ENCODE measurements around the gene NRXN3. TPM values are rescaled to one million over a fixed set of nuclear protein-coding genes. Genes with fewer than 3 reads are reported as not detected.

The NRXN3 gene
- total RNA-seq, 2 experiments from 2014 or later, result not detected

DNA sequence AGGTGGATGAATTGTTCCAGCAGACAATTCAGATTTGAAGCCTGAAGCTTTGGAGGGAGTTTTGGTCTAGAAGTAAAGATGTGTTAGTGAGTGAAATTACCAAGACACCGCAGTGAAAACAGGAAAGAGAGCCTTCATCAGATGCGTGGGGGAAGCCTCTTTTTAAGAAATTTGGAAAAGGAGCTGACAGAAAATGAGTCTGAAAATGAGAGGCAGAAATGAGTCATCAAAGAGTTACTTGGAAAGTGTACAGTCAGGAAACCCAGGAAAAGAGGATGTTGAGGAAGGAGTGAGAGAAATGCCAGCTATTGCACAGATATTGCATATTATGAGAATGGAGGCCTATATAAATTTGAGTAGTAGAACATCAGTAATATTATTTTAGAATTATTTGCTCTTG, 520.7 kb downstream of the NRXN3 start:
- DNase-seq (no peak), ATAC-seq (no peak)
- Mint-ChIP-seq H3K36me3 (no peaks in the 10 kb centered on the region), H3K9me3 (ENCODE audit: low read depth) (no peaks in the 10 kb centered on the region), H3K4me3 (no peak overlapping the region), H3K27ac (no peak overlapping the region), H3K27me3 (no peaks in the 10 kb centered on the region), H3K4me1 (peaks cover 6% of the 10 kb centered on the region)
- CTCF ChIA-PET, result no interaction called here

DNA sequence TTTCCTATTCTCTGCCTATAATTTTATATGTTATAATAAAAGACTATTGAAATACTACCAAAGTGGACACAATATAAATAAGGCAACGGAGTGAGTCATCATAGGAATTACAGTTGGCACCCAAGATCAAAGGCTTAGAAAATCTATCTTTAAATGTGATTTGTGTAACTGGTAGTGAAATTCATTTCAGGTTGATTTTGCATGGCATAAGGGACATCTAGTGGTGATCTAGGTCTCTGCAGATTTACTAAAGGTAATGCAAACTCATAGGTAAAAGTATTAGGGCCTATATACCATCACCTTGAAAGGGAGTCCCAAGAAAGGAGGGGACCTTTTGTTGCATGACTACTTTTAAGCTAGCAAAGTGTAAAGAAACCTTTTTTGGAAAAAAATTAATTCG, 527.2 kb downstream of the NRXN3 start:
- CTCF ChIA-PET, result no interaction called here

DNA sequence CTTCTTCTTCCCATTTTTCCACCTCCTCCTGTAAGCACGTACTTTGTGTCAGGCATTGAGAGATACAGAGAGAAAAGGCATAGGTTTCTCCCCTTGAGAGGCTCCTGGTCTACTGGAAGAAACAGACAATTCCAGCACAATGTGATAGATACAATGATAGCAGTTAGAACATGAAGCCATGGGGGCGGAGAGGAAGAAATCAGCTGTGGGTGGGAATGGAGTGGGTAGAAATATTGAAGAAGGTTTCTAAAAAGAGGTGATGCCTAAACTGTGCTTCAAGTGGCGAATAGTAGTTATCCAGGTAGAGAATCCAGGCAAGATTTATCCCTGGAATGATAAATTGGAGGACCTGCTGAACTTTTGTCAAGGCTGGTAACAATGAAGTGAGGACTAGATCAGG, 528.8 kb downstream of the NRXN3 start:
- no peak overlapping the region for H3K4me3 Mint-ChIP-seq
- DNase-seq (no peak), ATAC-seq (no peak)
- H3K36me3 Mint-ChIP-seq, result no peaks in the 10 kb centered on the region
- H3K27ac Mint-ChIP-seq, result no peak overlapping the region
- H3K27me3 Mint-ChIP-seq, result no peaks in the 10 kb centered on the region
- no peaks in the 10 kb centered on the region for H3K9me3 Mint-ChIP-seq (ENCODE audit: low read depth)
- H3K4me1 Mint-ChIP-seq, result no peaks in the 10 kb centered on the region
- CTCF ChIA-PET, result no interaction called here

More for the DNA sequence above, 527.2 kb downstream of the NRXN3 start:
- no peak for ATAC-seq
- no peak for DNase-seq
- Mint-ChIP-seq H3K4me3 (no peak overlapping the region), H3K9me3 (ENCODE audit: low read depth) (no peaks in the 10 kb centered on the region), H3K27ac (no peak overlapping the region), H3K4me1 (no peaks in the 10 kb centered on the region), H3K36me3 (no peaks in the 10 kb centered on the region), H3K27me3 (no peaks in the 10 kb centered on the region)

DNA sequence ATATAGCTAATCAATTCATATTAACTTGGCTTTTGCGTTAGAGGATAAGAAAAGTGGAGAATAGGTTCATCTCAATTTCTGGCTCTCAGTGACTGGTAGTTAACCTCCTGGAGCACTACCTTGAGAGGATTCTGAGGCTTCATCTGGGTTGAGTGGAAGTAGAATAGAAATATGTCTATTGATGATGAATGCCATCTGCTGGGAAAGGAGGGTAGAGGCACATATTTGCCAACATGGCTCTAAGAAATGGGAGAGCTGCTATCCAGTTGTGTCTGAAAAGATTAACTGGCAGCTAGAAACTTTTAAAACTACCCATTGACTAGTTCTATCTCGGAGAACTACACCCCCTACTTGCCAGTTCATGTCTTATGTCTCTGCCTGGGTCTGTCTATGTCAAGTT, 530.1 kb downstream of the NRXN3 start:
- H3K9me3 Mint-ChIP-seq (ENCODE audit: low read depth), result no peaks in the 10 kb centered on the region
- no peak overlapping the region for H3K27ac Mint-ChIP-seq
- H3K4me1 Mint-ChIP-seq, result no peaks in the 10 kb centered on the region
- H3K36me3 Mint-ChIP-seq, result no peaks in the 10 kb centered on the region
- CTCF ChIA-PET, result no interaction called here
- H3K4me3 Mint-ChIP-seq, result no peak overlapping the region
- no peaks in the 10 kb centered on the region for H3K27me3 Mint-ChIP-seq
- DNase-seq (no peak), ATAC-seq (no peak)

DNA sequence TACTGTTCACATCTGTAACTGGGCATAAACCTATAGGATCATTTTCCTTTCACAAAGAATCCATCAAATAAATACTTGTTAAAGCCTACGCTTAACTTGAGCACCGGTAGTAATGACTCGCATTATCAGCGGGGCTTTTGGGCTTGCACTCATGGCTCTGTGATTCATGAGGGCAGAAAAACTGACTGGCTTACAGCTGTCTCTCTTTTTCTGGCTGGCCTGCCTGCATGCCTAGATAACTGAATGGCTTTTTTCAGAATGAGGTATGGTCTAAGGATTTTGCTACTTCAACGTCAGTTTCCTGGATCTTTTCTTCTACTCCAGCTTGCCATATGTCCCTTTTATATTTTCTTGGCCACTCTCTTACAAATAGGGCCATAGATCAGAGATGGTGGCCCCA, 531.1 kb downstream of the NRXN3 start:
- DNase-seq (no peak), ATAC-seq (no peak)
- no peaks in the 10 kb centered on the region for H3K27me3 Mint-ChIP-seq
- H3K27ac Mint-ChIP-seq, result no peak overlapping the region
- no peaks in the 10 kb centered on the region for H3K4me1 Mint-ChIP-seq
- no peaks in the 10 kb centered on the region for H3K36me3 Mint-ChIP-seq
- CTCF ChIA-PET, result no interaction called here
- no peak overlapping the region for H3K4me3 Mint-ChIP-seq
- H3K9me3 Mint-ChIP-seq (ENCODE audit: low read depth), result no peaks in the 10 kb centered on the region

DNA sequence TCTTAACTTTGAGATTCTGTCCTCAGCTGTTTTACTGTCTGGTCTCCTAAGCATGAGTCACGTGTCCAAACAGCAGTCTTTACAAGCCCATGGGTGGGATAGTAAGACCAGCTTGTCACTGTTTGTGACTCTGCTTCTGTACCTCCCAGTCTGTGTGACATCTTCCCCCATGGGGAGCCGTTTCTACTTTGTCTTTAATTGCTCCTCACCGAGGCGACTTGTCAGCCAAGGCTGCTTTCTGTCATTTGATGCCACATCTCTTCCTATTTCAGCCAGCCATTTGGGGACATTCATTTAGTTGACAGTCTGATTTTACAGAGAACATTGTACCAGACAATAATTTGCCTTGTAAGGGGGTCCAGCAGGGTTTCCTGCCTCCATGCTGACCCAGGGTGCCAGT, 534.8 kb downstream of the NRXN3 start:
- CTCF ChIA-PET, result no interaction called here

DNA sequence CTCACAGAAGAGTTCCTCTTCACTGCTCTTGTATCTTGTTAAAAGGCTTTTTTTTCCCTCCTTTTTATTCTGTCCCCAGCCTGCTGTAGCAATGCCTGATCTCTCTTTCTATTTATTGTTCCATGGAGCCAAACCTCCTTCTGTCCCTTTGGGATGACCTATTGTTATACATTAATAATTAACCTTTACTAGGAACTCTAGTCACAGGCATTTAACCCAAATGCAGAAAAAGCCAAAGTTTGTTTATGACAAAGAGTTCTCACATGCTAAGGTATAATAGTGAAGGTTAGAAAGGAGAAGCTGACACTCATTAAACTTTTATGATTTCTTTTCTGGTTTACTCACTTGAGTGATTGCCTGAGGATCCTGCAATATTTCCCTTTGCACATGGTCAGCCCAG, 535.8 kb downstream of the NRXN3 start:
- no peaks in the 10 kb centered on the region for H3K27me3 Mint-ChIP-seq
- H3K36me3 Mint-ChIP-seq, result no peaks in the 10 kb centered on the region
- ATAC-seq, result no peak
- H3K27ac Mint-ChIP-seq, result no peak overlapping the region
- CTCF ChIA-PET, result no interaction called here
- H3K4me3 Mint-ChIP-seq, result no peak overlapping the region
- peaks cover 3% of the 10 kb centered on the region for H3K9me3 Mint-ChIP-seq (ENCODE audit: low read depth)
- no peak for DNase-seq
- no peaks in the 10 kb centered on the region for H3K4me1 Mint-ChIP-seq

More for the DNA sequence above, 534.8 kb downstream of the NRXN3 start:
- Mint-ChIP-seq H3K4me3 (no peak overlapping the region), H3K9me3 (ENCODE audit: low read depth) (peaks cover 3% of the 10 kb centered on the region), H3K4me1 (no peaks in the 10 kb centered on the region), H3K27me3 (no peaks in the 10 kb centered on the region), H3K36me3 (no peaks in the 10 kb centered on the region), H3K27ac (no peak overlapping the region)
- ATAC-seq (no peak), DNase-seq (no peak)

DNA sequence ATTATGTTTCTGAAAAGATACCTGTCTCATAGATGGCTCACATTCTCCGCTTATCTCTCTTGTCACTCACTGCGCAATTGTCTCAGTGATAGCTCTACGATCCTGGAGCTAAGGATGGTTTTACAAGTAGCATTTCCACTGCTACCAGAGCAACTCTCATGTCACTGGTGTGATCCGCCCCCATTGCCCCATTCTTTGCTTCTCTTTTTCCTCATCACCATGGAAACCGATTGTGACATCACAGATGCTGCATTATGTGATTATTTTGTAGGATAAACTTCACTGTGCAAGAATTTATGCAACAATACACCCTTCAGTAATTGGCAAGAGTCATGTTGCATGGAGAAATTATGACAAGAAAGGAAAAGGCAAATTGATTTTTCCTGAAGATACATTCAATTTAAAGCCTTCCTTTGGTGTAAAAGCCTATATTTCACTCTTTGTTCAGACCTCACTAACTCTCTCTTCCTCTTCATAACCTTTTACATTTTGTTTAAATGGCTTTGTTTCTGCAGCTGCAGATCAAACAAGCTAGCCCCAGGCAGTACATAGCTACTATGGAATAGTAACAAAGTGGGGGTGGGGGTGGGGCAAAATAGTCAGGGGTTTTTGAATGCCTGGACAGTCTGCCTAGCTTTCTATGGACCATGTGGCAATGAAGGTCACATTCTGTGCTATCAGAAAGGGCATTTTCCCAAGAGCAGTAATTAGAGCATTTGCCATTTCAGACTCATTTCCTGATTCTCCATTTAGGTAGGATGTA, 539.8 kb downstream of the NRXN3 start:
- CTCF ChIA-PET, result no interaction called here
- no peak overlapping the region for H3K4me3 Mint-ChIP-seq
- H3K9me3 Mint-ChIP-seq (ENCODE audit: low read depth), result peaks cover 5% of the 10 kb centered on the region
- ATAC-seq (no peak), DNase-seq (no peak)
- H3K27ac Mint-ChIP-seq, result no peak overlapping the region
- no peaks in the 10 kb centered on the region for H3K27me3 Mint-ChIP-seq
- no peaks in the 10 kb centered on the region for H3K4me1 Mint-ChIP-seq
- H3K36me3 Mint-ChIP-seq, result no peaks in the 10 kb centered on the region

DNA sequence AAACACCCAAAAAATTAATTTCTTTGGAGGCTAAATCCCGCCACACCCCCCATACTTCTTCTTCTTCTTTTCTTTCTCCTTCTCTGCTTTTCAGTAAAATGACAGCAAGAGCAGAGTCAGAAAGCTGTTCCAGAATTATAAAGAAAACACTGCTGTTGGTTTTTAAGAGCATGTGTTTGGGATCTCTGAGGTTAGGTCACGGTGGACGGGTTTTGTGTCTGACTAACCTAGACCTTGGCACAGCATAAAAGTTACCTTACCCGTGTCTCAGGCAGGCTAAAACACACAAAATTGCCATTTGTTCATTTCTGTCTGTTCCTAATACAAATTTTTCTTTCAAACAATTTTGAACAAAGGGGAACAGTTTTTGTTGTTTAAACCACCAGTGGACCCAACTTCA, 540.8 kb downstream of the NRXN3 start:
- CTCF ChIA-PET, result no interaction called here
- DNase-seq (no peak), ATAC-seq (no peak)
- H3K36me3 Mint-ChIP-seq, result no peaks in the 10 kb centered on the region
- peaks cover 5% of the 10 kb centered on the region for H3K9me3 Mint-ChIP-seq (ENCODE audit: low read depth)
- no peak overlapping the region for H3K4me3 Mint-ChIP-seq
- H3K4me1 Mint-ChIP-seq, result no peaks in the 10 kb centered on the region
- H3K27ac Mint-ChIP-seq, result no peak overlapping the region
- H3K27me3 Mint-ChIP-seq, result no peaks in the 10 kb centered on the region

DNA sequence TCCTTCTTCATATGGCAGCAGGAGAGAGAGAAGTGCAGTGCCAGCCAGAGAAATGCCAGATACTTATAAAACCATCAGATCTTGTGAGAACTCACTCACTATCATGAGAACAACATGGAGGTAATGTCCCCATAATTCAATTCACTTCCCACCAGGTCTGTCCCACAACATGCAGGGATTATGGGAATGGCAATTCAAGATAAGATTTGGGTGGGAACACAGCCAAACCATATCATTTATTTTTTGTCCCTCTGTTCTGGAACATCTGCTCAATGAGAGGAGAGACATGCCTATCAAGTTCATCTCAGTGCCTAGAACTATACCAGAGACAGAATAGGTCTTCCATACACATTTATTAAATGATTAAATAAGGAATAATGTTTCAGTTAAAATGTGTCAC, 543.5 kb downstream of the NRXN3 start:
- CTCF ChIA-PET, result no interaction called here
- H3K9me3 Mint-ChIP-seq (ENCODE audit: low read depth), result peaks cover 5% of the 10 kb centered on the region
- no peak overlapping the region for H3K4me3 Mint-ChIP-seq

DNA sequence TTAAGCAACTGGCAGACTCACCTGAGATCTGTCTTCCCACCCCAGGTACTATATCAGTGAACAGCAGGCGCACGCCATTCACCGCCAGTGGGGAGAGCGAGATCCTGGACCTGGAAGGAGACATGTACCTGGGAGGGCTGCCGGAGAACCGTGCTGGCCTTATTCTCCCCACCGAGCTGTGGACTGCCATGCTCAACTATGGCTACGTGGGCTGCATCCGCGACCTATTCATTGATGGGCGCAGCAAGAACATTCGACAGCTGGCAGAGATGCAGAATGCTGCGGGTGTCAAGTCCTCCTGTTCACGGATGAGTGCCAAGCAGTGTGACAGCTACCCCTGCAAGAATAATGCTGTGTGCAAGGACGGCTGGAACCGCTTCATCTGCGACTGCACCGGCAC, 544.5 kb downstream of the NRXN3 start:
- no peak overlapping the region for H3K4me3 Mint-ChIP-seq
- no peaks in the 10 kb centered on the region for H3K27me3 Mint-ChIP-seq
- ATAC-seq (no peak), DNase-seq (no peak)
- no peaks in the 10 kb centered on the region for H3K36me3 Mint-ChIP-seq
- H3K9me3 Mint-ChIP-seq (ENCODE audit: low read depth), result peaks cover 4% of the 10 kb centered on the region
- no peak overlapping the region for H3K27ac Mint-ChIP-seq
- H3K4me1 Mint-ChIP-seq, result no peaks in the 10 kb centered on the region
- CTCF ChIA-PET, result no interaction called here

More for the DNA sequence above, 543.5 kb downstream of the NRXN3 start:
- ATAC-seq (no peak), DNase-seq (no peak)
- no peaks in the 10 kb centered on the region for H3K27me3 Mint-ChIP-seq
- H3K4me1 Mint-ChIP-seq, result no peaks in the 10 kb centered on the region
- H3K36me3 Mint-ChIP-seq, result no peaks in the 10 kb centered on the region
- H3K27ac Mint-ChIP-seq, result no peak overlapping the region

DNA sequence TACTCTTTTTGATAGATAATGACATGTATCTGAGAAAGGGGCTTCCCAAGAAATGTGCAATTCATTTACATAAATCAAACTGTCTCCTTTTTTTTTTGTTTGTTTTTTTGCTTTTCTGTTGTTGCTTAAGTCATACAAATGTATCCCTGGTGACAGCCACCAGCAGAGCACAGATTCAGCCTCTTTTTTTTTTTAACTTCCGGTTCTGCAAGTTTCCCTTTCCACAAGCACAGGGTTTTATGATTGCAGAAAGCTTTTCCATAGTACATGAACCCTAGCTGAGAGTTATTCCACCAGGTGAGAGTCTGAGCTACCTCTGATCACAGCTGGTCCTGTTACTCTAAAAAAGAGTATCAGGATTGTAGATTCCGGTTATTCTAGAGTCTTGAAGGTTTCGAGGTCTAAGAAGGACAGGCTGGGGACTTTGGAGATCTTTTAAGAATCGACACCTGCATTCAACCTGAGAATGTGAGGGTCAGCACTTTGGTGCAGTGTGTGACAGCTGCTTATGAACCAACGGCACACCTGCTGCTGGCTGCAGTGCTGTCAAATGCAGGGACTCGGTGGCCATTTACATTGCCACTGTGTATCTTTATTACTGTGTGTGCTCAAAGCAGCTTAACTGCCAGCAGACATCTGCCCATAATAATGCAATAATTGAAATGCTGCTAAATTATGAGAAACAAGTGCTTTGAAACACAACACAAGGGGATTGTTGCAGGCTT, 551.7 kb downstream of the NRXN3 start:
- no peak for ATAC-seq
- Mint-ChIP-seq H3K27ac (no peak overlapping the region), H3K27me3 (no peaks in the 10 kb centered on the region), H3K36me3 (no peaks in the 10 kb centered on the region), H3K9me3 (ENCODE audit: low read depth) (no peaks in the 10 kb centered on the region), H3K4me1 (no peaks in the 10 kb centered on the region), H3K4me3 (no peak overlapping the region)
- CTCF ChIA-PET, result no interaction called here
- no peak for DNase-seq

DNA sequence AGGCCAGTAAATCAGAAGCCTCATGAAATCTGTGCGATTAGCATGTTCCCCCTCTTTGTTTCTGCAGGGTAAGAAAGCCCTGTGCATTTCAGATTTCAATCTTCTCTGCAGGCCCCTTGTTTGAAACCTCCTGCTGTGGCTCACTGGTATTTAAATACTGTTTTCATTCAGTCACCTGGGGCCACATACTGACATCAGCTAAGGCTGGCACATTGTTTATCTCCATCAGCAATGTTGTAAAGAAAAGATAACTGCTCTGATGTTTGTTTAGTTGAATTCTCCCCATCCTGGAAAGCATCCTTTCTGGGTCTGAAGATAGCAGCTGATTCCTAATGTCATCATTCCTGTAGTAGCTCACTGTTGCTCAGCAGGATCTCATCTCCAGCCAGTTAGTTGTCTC, 554.9 kb downstream of the NRXN3 start:
- Mint-ChIP-seq H3K36me3 (no peaks in the 10 kb centered on the region), H3K27ac (no peak overlapping the region), H3K4me3 (no peak overlapping the region), H3K27me3 (no peaks in the 10 kb centered on the region), H3K9me3 (ENCODE audit: low read depth) (no peaks in the 10 kb centered on the region), H3K4me1 (no peaks in the 10 kb centered on the region)
- ATAC-seq, result no peak
- no peak for DNase-seq
- CTCF ChIA-PET, result no interaction called here

DNA sequence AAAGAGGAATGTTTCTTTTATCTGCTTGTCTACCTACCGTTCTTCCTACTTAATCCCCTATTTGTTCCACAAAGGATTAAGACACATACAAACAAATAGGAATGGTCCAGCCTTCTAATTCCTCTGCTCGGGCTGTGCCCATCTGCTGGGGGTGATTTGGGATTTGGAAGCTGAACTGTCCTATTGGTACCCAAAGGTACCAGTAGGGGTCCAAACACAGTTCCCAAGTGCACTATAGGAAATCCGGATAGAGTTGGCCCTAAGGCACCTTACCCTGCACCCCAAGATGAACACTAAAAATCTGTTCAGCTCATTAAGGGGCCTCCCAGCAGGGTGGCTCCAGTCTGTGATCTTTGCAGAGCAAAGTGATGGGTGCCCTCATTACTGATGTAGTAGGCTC, 566.9 kb downstream of the NRXN3 start:
- Mint-ChIP-seq H3K9me3 (ENCODE audit: low read depth) (peaks cover 4% of the 10 kb centered on the region), H3K27me3 (no peaks in the 10 kb centered on the region), H3K4me1 (no peaks in the 10 kb centered on the region), H3K36me3 (no peaks in the 10 kb centered on the region), H3K4me3 (no peak overlapping the region), H3K27ac (no peak overlapping the region)
- ATAC-seq (no peak), DNase-seq (no peak)
- CTCF ChIA-PET, result no interaction called here

Data from activated CD8-positive, alpha-beta memory T cell treated with anti-CD3 and anti-CD28 coated beads, Interleukin-2, amount 10 ng/mL, durations not matched to agents 7 days and 5 days (primary cell).